CD14-positive monocyte (primary cell): Measurements from ENCODE around the gene TMA7. TPM values are rescaled to one million over a fixed set of nuclear protein-coding genes. Genes with fewer than 3 reads are reported as not detected.
A peak's percentile ranks its signal among the peaks of the same experiment; 100 is the strongest.

Experiments
- DNase-seq, 3 donors: peaks; one replicate each; pipeline ENCODE4 v3.0.0-alpha.2; 2011 to 2022
- H2AFZ ChIP-seq: 2 replicates; pipeline ENCODE4 v1.6.0; 2012; ENCODE audit warnings: mild to moderate bottlenecking, low read depth, low read length, inconsistent platforms; ENCODE audit not compliant: insufficient read depth, poor library complexity, severe bottlenecking
- H3K27ac ChIP-seq, 2 donors: 1 replicate in 1 of 2; 2 replicates in 1 of 2; pipeline ENCODE4 v1.5.1; 2012 to 2013; ENCODE audit warnings: low read length in 2 of 2, control low read depth in 1 of 2, inconsistent platforms in 1 of 2, low read depth in 1 of 2, mild to moderate bottlenecking in 1 of 2
- H3K27me3 ChIP-seq, 2 donors: one replicate each; pipeline versions ENCODE4 v1.6.0 to v1.6.1; 2011 to 2013; ENCODE audit warnings: low read length in 2 of 2; ENCODE audit not compliant: control insufficient read depth in 2 of 2, insufficient read depth in 2 of 2
- H3K36me3 ChIP-seq, 2 donors: replicated peaks in 1 of 2; 1 replicate in 1 of 2; 2 replicates in 1 of 2; pipeline versions ENCODE4 v1.5.1 to v1.6.1; 2012 to 2013; ENCODE audit warnings: low read length in 2 of 2, control low read depth in 1 of 2, inconsistent platforms in 1 of 2, mild to moderate bottlenecking in 1 of 2; ENCODE audit not compliant: insufficient read depth in 2 of 2, control insufficient read depth in 1 of 2
- H3K4me1 ChIP-seq, 2 donors: 1 replicate in 1 of 2; 2 replicates in 1 of 2; pipeline versions ENCODE4 v1.5.1 to v1.6.1; 2012 to 2013; ENCODE audit warnings: low read length in 2 of 2, control low read depth in 1 of 2, inconsistent platforms in 1 of 2, mild to moderate bottlenecking in 1 of 2, moderate library complexity in 1 of 2; ENCODE audit not compliant: insufficient read depth in 2 of 2, control insufficient read depth in 1 of 2
- H3K4me2 ChIP-seq: replicated peaks from 2 replicates; pipeline ENCODE3; 2012; ENCODE audit warnings: low read length, moderate library complexity, mild to moderate bottlenecking; ENCODE audit not compliant: poor library complexity, severe bottlenecking; ENCODE audit errors: extremely low read depth
- H3K4me3 ChIP-seq, 3 experiments: fragments of 200-600 bp in 1 of 3; sonication (generic) in 1 of 3; replicated peaks in 1 of 3; 1 replicate in 2 of 3; 2 replicates in 1 of 3; pipeline ENCODE4 v1.5.1; 2011 to 2013; ENCODE audit warnings: low read length in 3 of 3, mild to moderate bottlenecking in 3 of 3, control low read depth in 2 of 3, low read depth in 2 of 3, inconsistent platforms in 1 of 3, moderate library complexity in 1 of 3
- H3K79me2 ChIP-seq: 2 replicates; pipeline ENCODE4 v1.6.0; 2012; ENCODE audit warnings: mild to moderate bottlenecking, control low read depth, inconsistent platforms, low read length, moderate library complexity; ENCODE audit not compliant: insufficient read depth
- H3K9ac ChIP-seq: 2 replicates; pipeline ENCODE4 v1.6.0; 2017; ENCODE audit warnings: low read length, mild to moderate bottlenecking; ENCODE audit not compliant: insufficient read depth, poor library complexity, severe bottlenecking
- H3K9me3 ChIP-seq, 2 donors: replicated peaks in 1 of 2; 1 replicate in 1 of 2; 2 replicates in 1 of 2; pipeline versions ENCODE4 v1.5.1 to v1.6.1; 2012 to 2013; ENCODE audit warnings: low read length in 2 of 2, control low read depth in 1 of 2; ENCODE audit not compliant: control insufficient read depth in 1 of 2, insufficient read depth in 1 of 2
- H4K20me1 ChIP-seq: 2 replicates; pipeline ENCODE4 v1.6.0; 2012; ENCODE audit warnings: mild to moderate bottlenecking, low read length, control low read depth, moderate library complexity; ENCODE audit not compliant: insufficient read depth
- H3K27ac Mint-ChIP-seq, 7 donors: one replicate each; pipeline ENCODE4 v1.8.0; 2020; ENCODE audit warnings: mild to moderate bottlenecking in 7 of 7, mixed read lengths in 7 of 7, moderate library complexity in 6 of 7, inconsistent platforms in 2 of 7
- H3K27me3 Mint-ChIP-seq, 3 donors: one replicate each; pipeline ENCODE4 v1.8.0; 2021 to 2022; ENCODE audit warnings: low read depth in 3 of 3, mild to moderate bottlenecking in 3 of 3, mixed read lengths in 3 of 3, moderate library complexity in 3 of 3, inconsistent platforms in 1 of 3
- H3K36me3 Mint-ChIP-seq, 2 donors: one replicate each; pipeline ENCODE4 v1.8.0; 2020; ENCODE audit warnings: mixed read lengths in 2 of 2, inconsistent platforms in 1 of 2, mild to moderate bottlenecking in 1 of 2
- H3K4me1 Mint-ChIP-seq: one replicate; pipeline ENCODE4 v1.8.0; 2020; ENCODE audit warnings: mild to moderate bottlenecking, mixed read lengths
- H3K4me3 Mint-ChIP-seq, 2 donors: one replicate each; pipeline ENCODE4 v1.8.0; 2020; ENCODE audit warnings: mild to moderate bottlenecking in 2 of 2, mixed read lengths in 2 of 2, moderate library complexity in 1 of 2
- H3K9me3 Mint-ChIP-seq, 7 donors: one replicate each; pipeline ENCODE4 v1.8.0; 2020 to 2022; ENCODE audit warnings: mixed read lengths in 7 of 7, mild to moderate bottlenecking in 6 of 7, moderate library complexity in 6 of 7, inconsistent platforms in 2 of 7
- CTCF ChIP-seq: fragments of 200-600 bp; IDR thresholded peaks from one replicate; pipeline ENCODE4 v1.8.0; 2022; ENCODE audit warnings: antibody characterized with exemption, mild to moderate bottlenecking
- WGBS: methylation state at CpG from one replicate; pipeline ENCODE4 v1.1.5; 2013; ENCODE audit warnings: missing lambda C conversion rate; ENCODE audit not compliant: insufficient coverage; 5-methylcytosine and 5-hydroxymethylcytosine counted together
- intact Hi-C, 2 donors: fragments of 100-400 bp; cut with micrococcal nuclease; formaldehyde crosslinking; loops; one replicate each; pipeline versions ENCODE4 v1.15.0 to v1.15.1; 2023
- polyA plus RNA-seq, 3 donors: library from polyadenylated mRNA; depleted of rRNA in 1 of 3; unstranded in 2 of 3; stranded (reverse) in 1 of 3; fragments of 300-500 nt in 2 of 3; fragments of >200 nt in 1 of 3; fragmentation: Illumina TruSeq in 2 of 3; gene quantifications; 1 replicate in 2 of 3; 2 replicates in 1 of 3; pipeline ENCODE4 v1.2.3, GENCODE V29; 2012 to 2021

Gene TMA7
- polyA plus RNA-seq, 3 donors, result 301 to 559 (median 478) TPM

DNA sequence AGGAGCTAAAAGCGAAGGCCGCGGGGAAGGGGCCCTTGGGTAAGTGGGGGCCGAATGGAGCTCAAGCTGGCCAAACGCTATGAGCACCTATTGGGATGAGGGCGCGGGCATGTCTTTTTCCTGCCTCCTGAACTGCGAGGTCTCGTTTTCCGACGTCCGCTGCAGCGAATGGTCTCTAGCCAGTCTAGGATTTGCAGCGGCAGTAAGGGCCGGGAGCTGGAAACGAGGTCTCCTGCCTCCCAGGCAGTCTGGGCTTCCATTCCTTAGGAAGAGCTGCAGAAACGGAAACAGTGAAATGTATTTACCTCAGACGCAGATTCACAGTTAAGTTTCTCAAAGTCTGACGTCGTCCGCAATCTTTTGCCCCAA, 517 bp downstream of the TMA7 start:
- Mint-ChIP-seq H3K27ac (peak overlapping the region; percentile 93 to 99 (median 98)), H3K9me3 (no peaks in the 10 kb centered on the region), H3K4me1 (peaks cover 33% of the 10 kb centered on the region), H3K4me3 (peak overlapping the region; percentile 98 to 99), H3K27me3 (peaks cover 0 to 3% (median 0%) of the 10 kb centered on the region in 3 donors), H3K36me3 (peaks cover 12 to 34% of the 10 kb centered on the region in 2 donors)
- Histone ChIP-seq H4K20me1 (peaks cover 4% of the 10 kb centered on the region), H3K4me2 (peak overlapping the region; percentile 83), H3K4me3 (peak overlapping the region; percentile 81 to 86 (median 84)), H3K9me3 (no peaks in the 10 kb centered on the region), H3K79me2 (peaks cover 45% of the 10 kb centered on the region), H3K4me1 (peaks cover 25 to 40% of the 10 kb centered on the region in 2 donors), H3K27me3 (no peaks in the 10 kb centered on the region), H3K9ac (peak overlapping the region; percentile 91), H2AFZ (peak overlapping the region; percentile 86), H3K27ac (peak overlapping the region; percentile 77 to 97), H3K36me3 (peaks cover 15 to 34% of the 10 kb centered on the region in 2 donors)
- WGBS, result 0% methylated on average over 18 of the region's 21 CpGs
- no peak for TF ChIP-seq CTCF
- intact Hi-C loops, result loop anchor here in 1 of 2 donors (10.0 kb wide), 3 partner anchors 256 to 1156 kb away; partner anchors contain the start of genes CDC25A, KIF9, KLHL18 and SMARCC1
- DNase-seq, result no peak

DNA sequence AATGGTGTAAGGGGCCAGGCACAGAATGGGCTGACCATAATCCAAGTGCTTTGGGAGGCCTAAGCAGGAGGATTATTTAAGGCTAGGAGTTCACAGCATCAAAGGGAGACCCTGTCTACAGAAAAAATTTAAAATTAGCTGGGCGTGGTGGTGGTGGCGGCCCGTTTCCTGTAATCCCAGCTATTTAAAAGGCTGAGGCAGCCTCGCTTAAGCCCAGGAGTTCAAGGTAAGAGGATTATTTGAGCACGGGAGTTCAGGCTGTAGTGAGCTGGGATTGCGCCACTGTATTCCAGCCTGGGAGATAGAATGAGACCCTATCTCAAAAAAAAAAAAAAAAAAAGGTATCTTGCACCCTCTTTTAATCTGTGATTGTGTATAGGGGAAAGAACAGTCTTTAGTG, 1.9 kb downstream of the TMA7 start:
- no peak overlapping the region for H2AFZ ChIP-seq

More for the DNA sequence above, 1.9 kb downstream of the TMA7 start:
- H3K79me2 ChIP-seq, result peaks cover 45% of the 10 kb centered on the region
- peaks cover 0 to 3% (median 0%) of the 10 kb centered on the region in 3 donors for H3K27me3 Mint-ChIP-seq
- H3K9ac ChIP-seq, result no peak overlapping the region
- intact Hi-C loops, result loop anchor here in 1 of 2 donors (10.0 kb wide), 3 partner anchors 257 to 1157 kb away; partner anchors contain the start of genes CDC25A, KIF9, KLHL18 and SMARCC1
- H3K4me2 ChIP-seq, result no peak overlapping the region
- no peaks in the 10 kb centered on the region for H3K27me3 ChIP-seq
- 100% methylated on average over 3 of the region's 6 CpGs for WGBS
- no peaks in the 10 kb centered on the region for H3K9me3 ChIP-seq
- H3K4me3 ChIP-seq, result no peak overlapping the region
- peaks cover 12 to 34% of the 10 kb centered on the region in 2 donors for H3K36me3 Mint-ChIP-seq
- H3K4me1 Mint-ChIP-seq, result peaks cover 41% of the 10 kb centered on the region
- no peak overlapping the region for H3K4me3 Mint-ChIP-seq
- no peak for TF ChIP-seq CTCF
- H3K27ac ChIP-seq, result peak overlapping the region in 1 of 2 donors; percentile 97
- H3K9me3 Mint-ChIP-seq, result no peaks in the 10 kb centered on the region
- no peak for DNase-seq
- H4K20me1 ChIP-seq, result peaks cover 4% of the 10 kb centered on the region
- peaks cover 27 to 41% of the 10 kb centered on the region in 2 donors for H3K4me1 ChIP-seq
- H3K27ac Mint-ChIP-seq, result peak overlapping the region in 4 of 7 donors; percentile 10 to 93 (median 52)
- peaks cover 15 to 34% of the 10 kb centered on the region in 2 donors for H3K36me3 ChIP-seq
